HEK293T (cell line): ENCODE measurements around the gene HTR3D.

Experiments
- CTCF ChIA-PET: fragments of 350-600 bp; formaldehyde crosslinking; extraction: SDS; loops from one replicate; lab custom pipeline; 2021; ENCODE audit warnings: antibody characterized with exemption, inconsistent platforms; lab: Yijun Ruan, JAX
- POLR2A ChIA-PET: fragments of 350-600 bp; formaldehyde crosslinking; extraction: SDS; loops from one replicate; lab custom pipeline; 2020; ENCODE audit warnings: antibody characterized with exemption, inconsistent platforms; lab: Yijun Ruan, JAX
- DNase-seq: peaks from one replicate; pipeline ENCODE4 v3.0.0; 2012; ENCODE audit warnings: mixed read lengths; ENCODE audit errors: extremely low spot score
- ARNT ChIP-seq: fragments of 450-650 bp; IDR thresholded peaks from 2 replicates; pipeline ENCODE4 v1.6.1; 2017; ENCODE audit warnings: mild to moderate bottlenecking
- BHLHE40 ChIP-seq: fragments of 450-650 bp; IDR thresholded peaks from 2 replicates; pipeline ENCODE4 v1.6.1; 2016; ENCODE audit warnings: mild to moderate bottlenecking, moderate library complexity, borderline replicate concordance
- CTBP1 ChIP-seq: fragments of 450-650 bp; IDR thresholded peaks from 2 replicates; pipeline ENCODE4 v1.6.1; 2016; ENCODE audit warnings: borderline replicate concordance
- ELF4 ChIP-seq: fragments of 450-650 bp; IDR thresholded peaks from 2 replicates; pipeline ENCODE4 v1.6.1; 2017; ENCODE audit warnings: antibody characterized with exemption
- FOXA1 ChIP-seq: fragments of 450-650 bp; IDR thresholded peaks from 2 replicates; pipeline ENCODE4 v1.6.1; 2016; ENCODE audit warnings: mild to moderate bottlenecking
- FOXK2 ChIP-seq: fragments of 450-650 bp; IDR thresholded peaks from 2 replicates; pipeline ENCODE4 v1.6.1; 2016; ENCODE audit warnings: mild to moderate bottlenecking
- FOXM1 ChIP-seq: fragments of 450-650 bp; IDR thresholded peaks from 2 replicates; pipeline ENCODE4 v1.6.1; 2017; ENCODE audit warnings: mild to moderate bottlenecking, borderline replicate concordance
- HDGF ChIP-seq: fragments of 450-650 bp; IDR thresholded peaks from 2 replicates; pipeline ENCODE4 v1.6.1; 2017; ENCODE audit warnings: antibody characterized with exemption, borderline replicate concordance
- L3MBTL2 ChIP-seq: fragments of 450-650 bp; conservative IDR thresholded peaks from 2 replicates; pipeline ENCODE4 v1.6.1; 2016; ENCODE audit warnings: mild to moderate bottlenecking
- LEF1 ChIP-seq: fragments of 450-650 bp; IDR thresholded peaks from 2 replicates; pipeline ENCODE4 v1.6.1; 2017; ENCODE audit warnings: mild to moderate bottlenecking, borderline replicate concordance
- NFRKB ChIP-seq: fragments of 450-650 bp; IDR thresholded peaks from 2 replicates; pipeline ENCODE4 v1.6.1; 2016; ENCODE audit warnings: mild to moderate bottlenecking, moderate library complexity
- PKNOX1 ChIP-seq: fragments of 450-650 bp; IDR thresholded peaks from 2 replicates; pipeline ENCODE4 v1.6.1; 2016
- SP1 ChIP-seq: fragments of 450-650 bp; IDR thresholded peaks from 2 replicates; pipeline ENCODE4 v1.6.1; 2017
- SUZ12 ChIP-seq: fragments of 450-650 bp; IDR thresholded peaks from 2 replicates; pipeline ENCODE4 v1.6.1; 2016; ENCODE audit warnings: mild to moderate bottlenecking
- TARDBP ChIP-seq: fragments of 450-650 bp; IDR thresholded peaks from 2 replicates; pipeline ENCODE4 v1.6.1; 2016
- ZNF384 ChIP-seq: fragments of 450-650 bp; IDR thresholded peaks from 2 replicates; pipeline ENCODE4 v1.6.1; 2016

HTR3D gene

GRCh38 chr3:183987000-183987600 is 44.4 kb upstream of the HTR3D start:
- TF ChIP-seq BHLHE40 (no peak), ELF4 (no peak), NFRKB (no peak), TARDBP (no peak), SUZ12 (no peak), FOXM1 (no peak), L3MBTL2 (no peak), FOXK2 (no peak), SP1 (no peak), ARNT (no peak), HDGF (no peak), PKNOX1 (no peak), CTBP1 (no peak), FOXA1 (no peak)
- DNase-seq, result no peak
- POLR2A ChIA-PET, result no interaction called here
- CTCF ChIA-PET, result interaction anchor here (0.8 kb wide), 1 partner anchor 97 kb away, joined by 3 read pairs; no protein-coding TSS in a partner anchor

- CTCF ChIA-PET, result interaction anchor here (0.8 kb wide), 1 partner anchor 98 kb away, joined by 3 read pairs; no protein-coding TSS in a partner anchor
- TF ChIP-seq FOXM1, result no peak
- no peak for TF ChIP-seq ARNT
- no peak for TF ChIP-seq FOXK2
- TF ChIP-seq HDGF, result no peak
- TF ChIP-seq ELF4, result no peak
- no peak for TF ChIP-seq PKNOX1
- TF ChIP-seq L3MBTL2, result no peak
- TF ChIP-seq LEF1, result no peak
- no peak for TF ChIP-seq CTBP1
- TF ChIP-seq ZNF384, result no peak
- TF ChIP-seq BHLHE40, result no peak
- TF ChIP-seq SP1, result no peak
- TF ChIP-seq NFRKB, result no peak
- no peak for TF ChIP-seq FOXA1
- TF ChIP-seq TARDBP, result no peak
- no peak for TF ChIP-seq SUZ12
- POLR2A ChIA-PET, result no interaction called here
- no peak for DNase-seq
Measured at GRCh38 chr3:183988216-183988790, 43.2 kb upstream of the HTR3D start.

- ChIA-PET POLR2A (no interaction called here), CTCF (no interaction called here)
- DNase-seq, result no peak
- TF ChIP-seq FOXK2 (no peak), HDGF (no peak)
Measured at GRCh38 chr3:183991403-183991802, 40.1 kb upstream of the HTR3D start.

GRCh38 chr3:184001761-184002160 is 29.8 kb upstream of the HTR3D start:
- no peak for DNase-seq
- CTCF ChIA-PET, result interaction anchor here (0.7 kb wide), 1 partner anchor 29 kb away, joined by 3 read pairs; no protein-coding TSS in a partner anchor
- TF ChIP-seq BHLHE40 (no peak), HDGF (no peak), ELF4 (no peak), FOXA1 (no peak), CTBP1 (no peak), NFRKB (no peak), FOXK2 (no peak), TARDBP (no peak), SUZ12 (no peak), SP1 (no peak), ARNT (no peak), FOXM1 (no peak), ZNF384 (no peak), PKNOX1 (no peak), L3MBTL2 (no peak), LEF1 (no peak)
- POLR2A ChIA-PET, result no interaction called here

- no peak for TF ChIP-seq ZNF384
- TF ChIP-seq HDGF, result no peak
- no peak for TF ChIP-seq LEF1
- no peak for TF ChIP-seq ARNT
- no peak for TF ChIP-seq NFRKB
- no peak for TF ChIP-seq BHLHE40
- TF ChIP-seq TARDBP, result no peak
- ChIA-PET POLR2A (no interaction called here), CTCF (no interaction called here)
Measured at GRCh38 chr3:184002469-184002868, 29.1 kb upstream of the HTR3D start.

GRCh38 chr3:184003187-184003967 is 28.2 kb upstream of the HTR3D start:
- ChIA-PET POLR2A (no interaction called here), CTCF (no interaction called here)
- TF ChIP-seq FOXK2, result no peak
- TF ChIP-seq HDGF, result no peak
- TF ChIP-seq SP1, result no peak
- no peak for TF ChIP-seq NFRKB
- no peak for TF ChIP-seq LEF1
- TF ChIP-seq FOXM1, result no peak
- no peak for TF ChIP-seq SUZ12
- TF ChIP-seq CTBP1, result no peak
- no peak for DNase-seq

More at GRCh38 chr3:184002469-184002868, 29.1 kb upstream of the HTR3D start:
- DNase-seq, result no peak
